GM19395 (cell line): Measurements from ENCODE around the gene GBX2.

Experiments used
- ATAC-seq: cut with Tn5 transposase; IDR thresholded peaks from one replicate; pipeline ENCODE4 v1.9.1; 2021; ENCODE audit warnings: mild to moderate bottlenecking, moderate library complexity; ENCODE audit not compliant: unreplicated experiment

Gene GBX2

GRCh38 chr2:236169151-236169721 is 1.1 kb upstream of the GBX2 start:
- no peak for ATAC-seq

DNA sequence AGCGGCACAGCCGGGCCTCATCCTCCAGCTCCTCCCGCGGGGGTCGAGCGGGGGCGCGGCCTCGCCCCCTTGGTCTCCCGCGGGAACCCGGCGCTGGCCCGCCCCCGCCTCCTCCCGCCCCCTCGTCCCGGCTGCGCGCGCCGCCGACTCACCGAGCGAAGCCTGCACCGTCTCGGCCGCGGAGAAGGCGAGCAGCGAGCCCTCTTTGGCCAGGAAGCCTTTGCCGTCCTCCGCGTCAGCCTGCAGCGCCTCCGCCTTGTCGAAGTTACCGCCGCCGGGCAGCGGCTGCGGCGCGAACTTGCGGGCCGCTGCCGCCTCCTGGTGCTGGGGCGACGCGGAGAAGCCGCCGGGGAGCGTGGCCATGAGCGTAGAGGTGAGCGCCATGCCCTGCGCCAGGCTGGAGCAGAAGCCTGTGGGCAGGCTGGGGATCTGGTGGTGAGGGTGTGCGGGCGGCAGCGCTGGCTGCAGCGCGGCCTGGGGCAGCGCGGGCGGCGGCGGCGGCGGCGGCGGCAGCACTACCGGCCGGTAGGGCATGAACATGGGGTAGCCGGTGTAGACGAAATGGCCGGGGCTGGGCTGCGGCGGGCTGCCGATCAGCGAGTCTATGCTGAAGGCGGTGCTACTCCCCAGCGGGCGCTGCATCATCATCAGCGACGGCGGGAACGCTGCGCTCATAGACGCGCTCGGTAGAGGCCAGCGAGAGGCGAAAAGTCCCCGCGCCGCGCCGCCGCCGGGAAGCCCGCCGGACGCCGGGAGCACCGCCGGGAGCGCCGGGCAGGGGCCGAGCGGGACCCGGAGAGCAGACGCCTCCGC is 683 bp downstream of the GBX2 start:
- no peak for ATAC-seq

GRCh38 chr2:236166796-236167296 is 1.3 kb downstream of the GBX2 start:
- ATAC-seq = no peak

DNA sequence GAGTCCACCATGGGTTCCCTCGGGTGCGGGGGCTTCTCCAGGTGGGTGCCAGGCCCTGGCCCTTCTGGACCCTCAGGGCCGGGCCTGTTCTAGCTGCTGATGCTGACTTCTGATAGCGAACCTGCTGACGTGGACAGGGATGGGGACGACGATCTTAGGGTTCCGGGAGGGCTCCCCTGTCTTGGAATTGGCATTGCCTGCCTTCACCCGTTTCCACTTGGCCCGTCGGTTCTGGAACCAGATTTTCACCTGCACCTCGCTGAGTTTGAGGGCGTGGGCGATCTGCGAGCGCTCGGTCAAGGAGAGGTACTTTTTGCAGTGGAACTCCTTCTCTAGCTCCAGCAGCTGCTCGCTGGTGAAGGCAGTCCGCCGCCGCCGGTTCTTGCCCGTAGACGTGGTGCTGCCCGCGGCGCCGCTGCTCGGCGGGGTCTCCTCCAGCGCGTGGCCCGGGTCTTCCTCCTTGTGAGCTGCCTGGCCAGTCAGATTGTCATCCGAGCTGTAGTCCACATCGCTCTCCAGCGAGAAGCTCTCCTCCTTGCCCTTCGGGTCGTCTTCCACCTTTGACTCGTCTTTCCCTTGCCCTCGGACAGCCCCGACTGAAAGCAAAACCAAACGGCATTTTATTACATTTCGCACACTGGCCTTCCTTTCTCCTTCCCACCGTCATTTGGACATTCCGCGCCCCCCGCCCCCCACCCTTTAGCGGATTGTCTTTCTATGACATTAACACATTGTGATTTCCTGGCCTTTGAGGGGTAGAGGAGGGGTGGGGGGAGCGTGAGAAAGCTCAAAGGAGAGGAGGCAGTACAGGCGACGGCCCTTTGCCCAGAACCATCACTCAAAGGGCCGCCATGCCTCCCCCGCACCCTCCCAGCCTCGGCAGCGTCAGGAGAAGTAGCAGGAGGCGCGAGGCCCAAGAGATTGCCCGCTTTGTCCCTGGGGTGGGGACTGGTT is 2.1 kb downstream of the GBX2 start:
- ATAC-seq = no peak

DNA sequence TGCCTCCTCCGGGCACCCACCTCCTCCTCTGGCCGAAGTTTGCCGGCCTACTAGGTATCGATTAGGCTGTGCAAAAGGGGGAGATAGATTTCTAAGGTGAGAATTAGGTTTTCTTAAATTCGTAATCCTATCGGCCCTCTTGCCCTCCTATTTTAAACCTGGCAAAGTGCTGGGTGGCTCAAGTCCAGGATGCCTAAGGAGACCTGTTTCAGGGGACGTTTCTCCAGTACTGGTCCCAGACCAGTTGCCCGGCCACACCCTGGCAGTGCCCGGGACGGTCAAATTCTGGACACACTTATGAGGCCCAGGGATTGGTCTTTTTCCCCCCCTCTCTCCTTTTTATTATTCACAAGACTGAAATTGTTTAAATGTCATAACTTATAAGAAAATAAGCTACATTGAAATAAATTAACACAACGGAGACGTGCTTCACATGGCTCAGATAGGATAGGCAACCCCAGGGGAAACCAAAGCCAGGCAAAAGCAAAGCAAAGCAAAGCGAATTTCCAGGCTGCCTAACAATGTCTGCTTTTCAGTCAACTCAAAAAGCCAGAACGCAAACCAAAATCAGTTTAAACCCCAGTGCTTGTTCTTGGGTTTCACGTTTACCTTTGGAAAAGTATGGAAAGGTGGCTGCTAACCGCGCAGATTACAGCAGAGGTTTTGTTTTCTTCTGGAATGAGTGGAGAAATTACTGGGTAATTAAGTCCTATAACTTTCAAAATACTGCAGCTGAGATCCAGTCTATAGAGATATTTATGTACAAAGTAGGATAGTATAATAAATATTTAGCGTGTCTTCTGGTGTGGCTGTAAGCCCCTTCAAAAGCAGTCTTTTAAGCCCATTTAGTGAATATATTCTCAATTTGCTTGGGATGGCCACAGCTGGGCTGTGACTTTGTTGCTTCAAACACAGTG is 3.0 kb downstream of the GBX2 start:
- no peak for ATAC-seq

GRCh38 chr2:236164201-236164924 is 3.8 kb downstream of the GBX2 start:
- ATAC-seq = no peak

DNA sequence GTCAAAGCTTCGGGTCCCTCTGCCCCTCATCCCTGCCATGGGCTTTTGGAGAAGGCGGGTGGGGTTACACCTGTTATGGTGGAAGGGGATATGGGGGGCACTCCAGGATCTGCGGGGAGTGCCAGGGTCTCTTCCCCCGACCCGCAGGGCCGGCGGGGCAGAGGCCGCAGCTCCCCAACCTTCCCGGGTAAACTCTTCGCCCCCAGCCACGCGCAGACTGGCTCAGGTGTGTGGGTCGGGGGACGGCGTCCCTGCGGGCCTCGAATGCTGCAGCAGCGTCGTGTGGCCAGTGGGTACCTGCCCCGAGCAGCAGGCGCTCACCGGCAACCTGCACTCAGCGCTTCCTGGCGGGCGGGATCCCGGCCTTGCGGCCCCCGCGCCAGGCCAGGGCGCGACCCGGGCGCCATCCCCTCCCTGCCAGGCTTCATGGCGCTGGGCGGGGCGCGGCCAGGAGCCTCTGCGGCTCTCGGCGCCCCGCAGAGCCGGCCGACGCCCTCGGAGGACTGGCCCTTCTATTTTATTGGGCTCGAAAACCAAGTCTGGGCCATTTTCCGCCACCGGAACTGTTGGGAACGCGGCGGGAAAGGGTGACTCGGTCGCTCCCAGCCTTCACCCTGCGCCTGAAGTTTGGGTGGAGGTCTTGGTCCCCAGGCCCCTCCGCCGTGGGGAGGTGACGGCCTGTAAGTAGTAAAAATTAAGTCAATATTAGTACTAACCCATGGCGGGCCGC is 4.5 kb downstream of the GBX2 start:
- no peak for ATAC-seq

- no peak for ATAC-seq
These were observed 5.2 kb downstream of the GBX2 start for GRCh38 chr2:236162882-236163470.

GRCh38 chr2:236162031-236162845 is 5.9 kb downstream of the GBX2 start:
- no peak for ATAC-seq

GRCh38 chr2:236161531-236161930 is 6.7 kb downstream of the GBX2 start:
- no peak for ATAC-seq

DNA sequence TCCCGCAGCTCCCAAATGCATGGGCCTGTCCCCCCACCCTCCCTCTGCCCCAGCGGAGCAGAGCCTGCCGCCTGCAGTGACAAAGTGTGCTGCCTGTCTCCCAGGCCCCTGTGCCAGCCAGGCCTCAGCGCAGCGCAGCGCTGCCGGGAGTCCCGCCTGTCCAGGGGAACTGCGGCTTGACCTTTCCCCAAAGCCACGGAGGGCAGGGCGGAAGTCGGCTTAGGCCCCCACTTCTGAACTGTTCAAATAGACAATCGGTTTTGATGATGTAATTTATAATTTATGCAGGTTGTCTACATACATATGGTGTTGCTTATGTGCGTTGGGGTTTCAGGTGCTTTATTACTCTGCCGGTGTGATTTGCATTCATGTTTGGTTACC is 7.1 kb downstream of the GBX2 start:
- ATAC-seq = no peak

- no peak for ATAC-seq
These were observed 7.7 kb downstream of the GBX2 start for GRCh38 chr2:236160366-236161081.

GRCh38 chr2:236159778-236160170 is 8.4 kb downstream of the GBX2 start:
- ATAC-seq = no peak

GRCh38 chr2:236158969-236159777 is 9.0 kb downstream of the GBX2 start:
- ATAC-seq = no peak

DNA sequence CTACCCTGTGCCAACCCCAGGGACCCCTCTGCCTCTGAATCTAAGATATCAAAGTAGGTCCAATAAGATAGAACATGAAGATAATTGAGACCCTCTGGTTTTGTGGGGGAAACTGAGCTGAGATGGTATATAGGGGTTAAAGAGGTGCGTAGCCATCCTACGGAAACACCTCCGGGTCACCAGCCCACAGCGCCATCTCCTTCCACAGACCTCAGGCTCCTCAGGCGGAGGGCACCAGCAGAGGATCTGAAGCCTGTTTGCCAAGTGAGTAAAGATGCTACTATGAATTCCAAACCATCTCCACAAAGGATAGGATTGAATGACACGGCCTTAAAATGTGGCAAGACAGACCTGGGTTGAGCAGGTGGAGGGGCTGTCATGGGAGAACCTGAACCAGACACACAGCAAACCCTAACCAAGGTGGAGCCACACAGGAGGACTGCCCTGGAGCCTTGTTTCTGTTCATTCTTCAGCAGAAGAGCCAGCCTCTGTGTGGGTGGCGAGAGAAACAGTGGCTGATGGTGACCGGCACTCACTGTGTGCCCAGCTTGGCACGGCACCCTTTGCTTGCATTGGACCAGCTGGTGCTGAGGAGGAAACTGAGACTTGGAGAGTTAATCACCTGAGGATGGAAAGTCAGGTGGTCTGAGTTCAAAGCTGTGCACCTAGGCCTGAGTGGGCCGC is 10.2 kb downstream of the GBX2 start:
- no peak for ATAC-seq

DNA sequence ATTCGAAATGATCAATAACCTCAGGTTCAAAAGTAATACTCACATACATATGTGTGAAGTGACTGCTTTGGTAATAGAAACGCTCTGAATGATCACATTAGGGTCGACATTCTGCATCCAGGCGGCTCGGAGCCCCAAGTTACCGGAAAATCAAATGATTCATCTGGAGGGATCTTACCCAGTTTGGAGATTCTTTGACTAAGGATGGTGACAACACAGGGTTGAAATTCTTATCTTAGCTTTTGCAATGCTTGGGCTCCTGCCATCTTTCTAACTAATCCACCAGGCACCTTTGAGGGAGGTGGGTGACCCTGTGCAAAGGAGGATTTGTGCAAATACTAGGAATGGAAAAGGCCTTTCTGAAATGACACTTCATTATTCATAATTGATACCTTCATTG is 10.8 kb downstream of the GBX2 start:
- ATAC-seq = no peak
